Skin of body (tissue), 2 donors: ENCODE data around the gene PTPN1. TPM values are rescaled to one million over a fixed set of nuclear protein-coding genes. Genes with fewer than 3 reads are reported as not detected.
"Not testable (repeated sequence)": the region's sequence is repeated elsewhere in the genome, so short reads cannot be mapped to it uniquely, and the experiment has no call there.

Source experiments
- DNase-seq: peaks from one replicate; lab custom pipeline; 2025; lab: John Stamatoyannopoulos, UW
- total RNA-seq: library from RNA; depleted of rRNA; stranded (reverse); fragments of >200 nt; gene quantifications from one replicate; pipeline ENCODE4 v1.2.3, GENCODE V29; 2014

PTPN1 gene
- total RNA-seq, 1 donor from 2014 or later: 15.5 TPM

- DNase-seq: no peak
Measured at GRCh38 chr20:50478162-50478990, 31.8 kb upstream of the PTPN1 start.

DNA sequence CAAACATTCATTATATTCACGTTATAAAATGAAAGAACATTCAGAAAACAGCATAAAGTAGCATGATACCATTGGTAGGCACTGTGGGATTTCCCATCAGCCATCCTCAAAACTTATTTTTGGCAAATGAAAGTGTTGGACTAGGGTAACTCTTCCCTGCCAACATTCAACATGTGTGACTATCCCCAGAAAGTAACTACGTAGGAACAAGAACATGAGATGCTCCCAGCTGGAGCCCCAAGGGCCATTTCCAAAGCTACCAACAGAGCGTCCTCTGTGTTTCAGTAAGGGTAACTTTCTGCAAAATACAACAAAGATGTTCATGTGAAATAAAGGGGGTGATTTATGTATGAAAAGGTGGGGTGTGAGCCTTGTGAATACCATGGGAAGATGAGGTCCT lies 28.4 kb upstream of the PTPN1 start:
- DNase-seq: no peak

GRCh38 chr20:50482396-50482981 lies 27.7 kb upstream of the PTPN1 start:
- no peak for DNase-seq

DNA sequence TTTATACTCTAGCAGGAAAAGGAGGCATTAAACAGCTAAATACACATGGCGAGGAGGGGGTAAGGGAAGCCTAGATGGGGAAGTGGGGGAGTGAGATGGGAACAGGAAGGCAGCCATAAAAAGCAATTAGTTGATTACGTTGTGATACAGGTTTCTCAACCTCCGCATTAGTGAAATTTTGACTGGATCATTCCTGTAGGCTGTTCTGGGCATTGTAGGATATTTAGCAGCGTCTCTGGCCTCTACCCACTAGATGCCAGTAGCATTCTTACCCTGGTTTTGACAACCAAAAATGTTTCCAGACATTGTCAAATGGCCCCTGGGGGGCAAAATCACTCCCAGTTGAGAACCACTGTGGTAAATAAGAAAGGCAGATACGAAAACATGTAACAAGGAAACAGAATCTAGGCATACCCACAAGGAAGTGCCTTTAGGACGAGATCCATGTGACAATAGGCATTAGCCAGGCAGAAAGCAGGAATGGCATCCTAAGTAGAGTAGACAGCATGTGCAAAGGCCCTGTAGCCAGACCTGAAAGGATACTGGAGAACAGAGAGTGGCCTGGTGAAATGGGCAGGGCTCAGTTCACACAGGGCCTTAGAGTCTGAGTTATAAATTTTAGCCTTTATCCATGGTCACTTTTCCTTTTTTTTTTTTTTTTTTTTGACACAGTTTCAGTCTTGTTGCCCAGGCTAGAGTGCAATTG lies 25.8 kb upstream of the PTPN1 start:
- no peak for DNase-seq

DNA sequence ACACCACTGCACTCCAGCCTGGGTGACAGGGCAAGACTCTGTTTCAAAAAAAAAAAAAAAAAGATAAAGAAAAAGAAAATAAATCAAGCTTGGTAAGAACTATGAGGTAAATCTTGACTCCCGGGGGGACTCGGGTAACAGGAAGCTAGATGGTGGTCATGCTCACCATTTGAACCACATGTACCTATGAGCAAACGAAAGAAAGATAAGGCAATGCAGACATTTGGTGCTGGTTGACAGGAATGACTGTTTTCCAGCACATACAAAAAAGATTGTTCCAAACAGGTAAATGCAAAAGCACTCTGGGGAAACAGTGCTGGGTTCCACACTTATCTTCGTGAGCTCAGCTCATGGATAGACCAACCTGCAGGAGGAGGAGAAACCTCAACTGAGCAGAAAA lies 22.8 kb upstream of the PTPN1 start:
- no peak for DNase-seq

DNA sequence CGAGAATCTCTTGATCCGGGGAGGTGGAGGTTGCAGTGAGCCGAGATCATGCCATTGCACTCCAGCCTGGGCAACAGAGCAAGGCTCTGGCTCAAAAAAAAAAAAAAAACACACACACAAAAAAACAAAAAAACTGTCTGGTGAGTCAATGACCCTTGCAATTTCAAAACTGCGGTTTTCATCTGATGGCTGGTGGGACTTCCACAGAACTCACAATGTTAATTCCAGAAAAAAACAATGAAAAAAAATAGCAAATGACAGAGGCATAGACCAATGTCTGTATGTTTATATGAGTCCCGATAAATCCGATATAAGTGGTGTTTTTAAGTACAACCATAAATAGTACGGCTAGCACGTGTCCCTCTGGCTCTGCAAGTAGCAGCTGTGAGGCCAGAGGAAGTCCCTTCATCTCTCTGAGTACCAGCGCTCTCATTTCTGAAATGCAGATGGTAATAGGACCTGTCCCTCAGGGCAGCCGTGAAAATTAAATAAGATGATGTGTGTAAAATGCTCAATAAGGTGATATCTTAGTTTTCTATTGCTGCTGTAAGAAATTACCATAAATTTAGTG lies 21.9 kb upstream of the PTPN1 start:
- no peak for DNase-seq

DNA sequence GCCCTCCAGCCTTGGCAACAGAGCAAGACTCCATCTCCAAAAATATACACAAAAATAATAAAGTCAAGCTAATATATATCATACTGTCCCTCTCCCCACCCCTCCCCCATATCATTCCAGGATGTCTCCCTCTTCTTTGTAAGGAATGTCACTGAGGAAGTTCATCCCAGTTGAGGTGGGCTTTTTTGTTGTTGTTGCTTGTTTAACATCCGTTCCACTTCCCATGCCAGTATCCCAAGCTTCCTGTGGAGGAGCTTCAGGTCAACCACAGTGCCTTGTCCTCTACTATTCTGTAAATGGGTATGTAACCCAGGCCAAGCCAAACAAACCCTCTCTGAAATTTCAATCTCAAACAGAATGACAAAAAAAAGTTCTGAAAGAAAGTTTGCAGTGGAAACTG lies 19.0 kb upstream of the PTPN1 start:
- DNase-seq: no peak

DNA sequence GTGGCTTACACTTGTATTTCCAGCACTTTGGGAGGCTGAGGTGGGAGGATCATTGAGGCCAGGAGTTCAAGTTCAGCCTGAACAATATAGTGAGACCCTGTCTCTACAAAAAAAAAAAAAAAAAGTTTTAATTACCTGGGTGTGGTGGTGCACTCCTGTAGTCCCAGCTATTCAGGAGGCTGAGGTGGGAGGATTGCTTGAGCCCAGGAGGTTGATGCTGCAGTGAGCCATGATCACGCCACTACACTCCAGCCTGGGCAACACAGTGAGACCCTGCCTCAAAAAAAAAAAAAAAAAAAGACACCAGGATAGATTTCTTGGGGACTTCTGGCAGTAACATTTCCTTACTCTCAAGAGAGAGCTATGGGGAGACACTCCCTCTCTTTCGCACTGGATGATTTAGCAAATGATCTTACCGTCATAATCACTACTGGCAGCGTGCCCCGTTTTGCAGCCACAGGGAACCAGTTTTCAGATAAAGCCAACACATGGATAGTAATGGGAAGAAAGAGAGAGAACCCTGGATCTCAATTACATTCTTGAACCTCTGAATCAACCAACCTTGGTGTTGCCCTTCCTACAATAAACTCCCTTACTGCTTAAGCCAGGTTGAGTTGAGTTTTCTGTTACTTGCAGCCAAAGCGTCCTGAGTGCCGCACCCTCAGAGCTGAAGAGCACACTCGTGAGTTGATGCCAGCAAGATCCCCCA lies 18.1 kb upstream of the PTPN1 start:
- DNase-seq: no peak

DNA sequence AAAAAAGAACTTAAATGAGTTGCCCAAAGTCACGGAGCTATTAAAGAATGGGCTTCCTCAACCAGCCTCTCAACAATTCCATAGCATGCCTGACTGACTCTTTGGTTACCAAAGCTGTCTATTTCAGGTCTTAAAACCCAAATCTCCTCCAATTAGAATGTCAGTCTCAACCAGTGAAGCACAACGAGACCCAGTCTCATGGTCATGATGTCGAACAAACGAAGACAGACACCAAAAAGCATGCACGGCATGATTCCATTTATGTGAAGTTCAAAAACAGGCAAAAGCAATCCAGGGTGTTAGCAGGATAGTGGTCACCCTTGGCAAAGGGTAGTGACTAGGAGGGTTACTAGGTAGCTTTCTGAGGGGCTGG lies 16.3 kb upstream of the PTPN1 start:
- DNase-seq: no peak

DNA sequence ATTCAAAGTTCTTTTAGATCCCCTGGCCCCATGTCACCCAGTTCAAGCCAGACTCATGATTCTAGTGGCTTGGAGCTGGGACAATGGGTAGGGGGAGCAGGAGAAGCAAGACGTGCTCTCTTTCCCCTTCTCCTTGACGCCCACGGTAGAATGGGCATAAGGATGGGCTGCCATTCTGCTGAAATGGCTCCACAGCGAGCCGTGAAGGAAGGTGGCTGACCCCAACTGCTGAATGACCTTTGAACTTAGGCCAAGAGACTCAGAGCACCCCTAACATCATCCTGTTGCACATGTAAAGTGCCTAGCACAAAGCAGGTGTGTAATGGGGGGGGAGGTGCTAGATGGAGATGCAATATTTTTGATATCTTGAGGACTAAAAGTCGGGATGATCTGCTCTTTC lies 15.8 kb upstream of the PTPN1 start:
- no peak for DNase-seq

DNA sequence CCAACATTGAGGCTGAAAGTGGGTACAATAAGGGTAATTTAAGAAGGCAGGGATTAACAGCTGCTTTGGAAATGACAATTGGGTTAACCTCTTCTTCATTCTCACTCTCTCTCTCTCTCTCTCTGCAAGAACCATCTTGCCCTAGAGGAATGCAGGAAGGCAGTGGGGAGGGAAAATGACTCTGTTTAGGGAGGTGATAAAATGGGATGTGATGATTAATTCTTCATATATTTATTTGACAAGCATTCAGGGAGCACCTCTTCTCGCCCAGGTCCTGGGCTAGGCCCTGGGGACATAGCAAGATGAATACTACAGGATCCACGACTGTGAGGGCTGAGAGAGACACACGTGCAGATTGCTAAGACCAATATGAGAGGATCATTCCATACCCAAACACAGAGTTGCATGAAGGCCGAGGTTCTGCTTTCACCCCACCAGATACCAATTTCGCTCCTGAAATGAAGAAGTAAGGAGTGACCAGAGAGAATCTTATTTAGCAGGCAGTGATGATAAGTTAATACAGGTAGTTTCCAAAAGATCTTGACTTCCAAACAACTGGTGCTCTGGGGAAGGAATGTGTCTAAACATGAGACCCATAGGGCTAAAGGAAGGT lies 13.3 kb upstream of the PTPN1 start:
- DNase-seq: no peak

DNA sequence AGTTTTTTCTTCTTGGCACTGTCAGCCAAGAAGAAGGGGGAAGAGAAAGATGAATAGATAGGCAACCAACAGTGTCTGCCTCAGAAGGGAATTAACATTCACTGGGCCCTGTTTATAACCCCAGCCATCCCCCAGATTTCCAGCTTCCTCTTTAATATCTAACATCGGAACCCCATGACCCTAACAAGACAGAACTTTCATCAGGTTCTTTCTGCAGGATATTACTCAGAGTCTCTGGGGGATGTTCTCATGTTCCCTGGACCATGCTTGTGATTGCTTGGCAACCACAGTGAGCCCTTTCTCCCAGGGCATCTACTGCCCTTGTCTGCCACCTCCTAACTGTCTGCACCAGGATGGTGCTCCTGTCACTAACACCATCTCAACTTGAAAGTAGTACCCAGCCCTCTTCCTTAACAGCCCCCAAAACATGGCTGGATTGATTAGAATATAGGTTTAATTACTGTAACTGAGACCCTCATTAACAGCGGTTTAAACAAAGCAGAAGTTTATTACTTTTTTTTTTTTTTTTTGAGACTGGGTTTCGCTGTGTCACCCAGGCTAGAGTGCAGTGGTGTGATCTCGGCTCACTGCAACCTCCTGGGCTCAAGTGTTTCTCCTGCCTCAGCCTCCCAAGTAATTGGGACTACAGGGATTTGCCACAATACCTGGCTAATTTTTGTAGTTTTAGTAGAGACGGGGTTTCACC lies 12.0 kb upstream of the PTPN1 start:
- DNase-seq: no peak

- DNase-seq: no peak
Measured at GRCh38 chr20:50499938-50500337, 10.2 kb upstream of the PTPN1 start.

GRCh38 chr20:50501972-50502745 lies 8.0 kb upstream of the PTPN1 start:
- DNase-seq: no peak

- no peak for DNase-seq
Measured at GRCh38 chr20:50504231-50504823, 5.9 kb upstream of the PTPN1 start.

DNA sequence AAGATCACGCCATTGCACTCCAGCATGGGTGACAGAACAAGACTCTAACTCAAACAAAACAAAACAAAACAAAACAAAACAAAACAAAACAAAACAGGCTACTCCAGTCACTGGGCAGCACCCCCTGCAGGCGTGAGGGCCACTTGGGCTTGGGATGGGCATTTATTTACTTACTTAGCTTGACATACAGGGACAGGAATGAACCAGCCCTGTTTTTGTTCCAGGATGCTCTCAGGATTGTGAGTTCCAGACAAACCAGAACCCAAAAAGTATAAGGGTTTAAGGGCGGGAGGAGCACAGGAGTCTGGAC lies 4.0 kb upstream of the PTPN1 start:
- no peak for DNase-seq

DNA sequence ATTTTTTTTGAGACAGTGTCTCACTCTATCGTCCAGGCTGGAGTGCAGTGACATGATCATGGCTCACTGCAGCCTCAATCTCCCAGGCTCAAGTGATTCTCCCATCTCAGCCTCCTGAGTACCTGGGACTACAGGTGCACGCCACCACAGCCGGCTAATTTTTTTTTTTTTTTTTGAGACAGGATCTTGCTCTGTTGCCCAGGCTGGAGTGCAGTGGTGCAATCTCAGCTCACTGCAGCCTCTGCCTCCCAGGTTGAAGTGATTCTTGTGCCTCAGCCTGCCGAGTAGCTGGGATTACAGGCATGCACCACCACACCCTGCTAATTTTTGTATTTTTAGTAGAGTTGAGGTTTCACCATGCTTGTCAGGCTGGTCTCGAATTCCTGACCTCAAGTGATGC lies 2.4 kb upstream of the PTPN1 start:
- DNase-seq: not testable (repeated sequence)

DNA sequence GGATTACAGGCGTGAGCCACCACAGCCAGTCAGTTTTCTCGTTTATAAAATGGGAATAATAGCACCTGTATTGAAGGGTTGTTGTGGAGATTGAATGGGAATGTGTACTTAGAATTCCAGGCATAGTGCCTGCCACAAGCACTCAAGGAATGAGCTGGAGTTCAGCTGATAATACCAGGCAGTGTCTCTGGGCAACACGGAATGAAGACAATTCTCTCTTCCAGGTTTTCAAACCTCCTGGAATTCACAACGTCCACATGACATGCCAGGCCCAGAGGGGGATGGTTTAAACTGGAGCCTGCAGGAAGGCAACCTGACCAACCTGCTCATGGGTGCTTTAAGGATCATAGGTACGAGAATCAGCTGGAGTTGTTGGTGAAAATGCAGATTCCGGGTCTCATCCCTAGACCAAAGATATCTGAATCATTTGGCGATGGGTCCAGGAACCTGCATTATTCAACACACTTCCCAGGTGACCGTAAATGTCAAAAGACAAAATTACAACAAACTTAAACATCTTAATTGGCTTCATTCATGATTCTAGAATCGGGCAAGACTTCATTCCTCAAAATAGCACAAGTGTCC lies 1.9 kb upstream of the PTPN1 start:
- no peak for DNase-seq
